ENCODE data around the gene GAB2.

The GAB2 gene

GRCh38 chr11:78315724-78316123, 101.9 kb downstream of the GAB2 start (continued):
- no peak for TF ChIP-seq TSHZ1 (tag by site-specific recombination; IDR thresholded peaks at IDR 0.05; ENCODE audit: borderline replicate concordance)
- no peak for TF ChIP-seq SALL2 (tag by site-specific recombination; IDR thresholded peaks at IDR 0.05; ENCODE audit: borderline replicate concordance)
- no peak for TF ChIP-seq ZNF692 (tag by site-specific recombination; IDR thresholded peaks at IDR 0.05)
- no peak for TF ChIP-seq ZNF23 (tag by site-specific recombination; IDR thresholded peaks at IDR 0.05; ENCODE audit: borderline replicate concordance)
- no peak for TF ChIP-seq KLF1 (tag by site-specific recombination; IDR thresholded peaks at IDR 0.05)
- no peak for TF ChIP-seq ZNF433 (tag by site-specific recombination; IDR thresholded peaks at IDR 0.05; ENCODE audit: low read depth)
- TF ChIP-seq PRDM4 (tag by site-specific recombination; IDR thresholded peaks at IDR 0.05) = no peak
- no peak for TF ChIP-seq OSR2 (tag by site-specific recombination; IDR thresholded peaks at IDR 0.05)
- no peak for TF ChIP-seq ZBTB11 (tag by site-specific recombination; conservative IDR thresholded peaks at IDR 0.05; ENCODE audit: low read depth)
- no peak for TF ChIP-seq ZNF654 (tag by site-specific recombination; IDR thresholded peaks at IDR 0.05; ENCODE audit: low read depth)
- no peak for TF ChIP-seq ZNF148 (tag by site-specific recombination; IDR thresholded peaks at IDR 0.05; ENCODE audit: borderline replicate concordance)
- no peak for TF ChIP-seq HOXA7 (CRISPR knock-in tag; IDR thresholded peaks at IDR 0.05; ENCODE audit: borderline replicate concordance)

GRCh38 chr11:78314762-78315161, 102.9 kb downstream of the GAB2 start:
- CTCF ChIA-PET = no interaction called here
- H3K27ac ChIP-seq (ENCODE audit: extremely low read depth, low read depth, low read length) = no peak overlapping the region
- H3K4me1 ChIP-seq (ENCODE audit: control insufficient read depth, insufficient read depth, low read length) = no peaks in the 10 kb centered on the region
- H3K4me3 ChIP-seq (ENCODE audit: low read depth, low read length) = no peak overlapping the region
- POLR2A ChIA-PET = no interaction called here
- H3K36me3 ChIP-seq (ENCODE audit: control insufficient read depth in 2 of 2, insufficient read depth in 1 of 2, low read length in 2 of 2) = no peaks in the 10 kb centered on the region
- no peaks in the 10 kb centered on the region for H3K9me3 ChIP-seq (ENCODE audit: control insufficient read depth, insufficient read depth, low read depth, low read length)
- no peak for TF ChIP-seq ZNF19 (tag by site-specific recombination; IDR thresholded peaks at IDR 0.05; ENCODE audit: low read depth)
- TF ChIP-seq ZNF791 (tag by site-specific recombination; IDR thresholded peaks at IDR 0.05) = no peak
- TF ChIP-seq ZNF629 (tag by site-specific recombination; IDR thresholded peaks at IDR 0.05) = no peak
- no peak for TF ChIP-seq ZNF121 (tag by site-specific recombination; IDR thresholded peaks at IDR 0.05)
- no peak for TF ChIP-seq IKZF3 (tag by site-specific recombination; IDR thresholded peaks at IDR 0.05)
- no peak for TF ChIP-seq MZF1 (tag by site-specific recombination; IDR thresholded peaks at IDR 0.05; ENCODE audit: borderline replicate concordance)
- no peak for TF ChIP-seq ZNF214 (tag by site-specific recombination; IDR thresholded peaks at IDR 0.05; ENCODE audit: borderline replicate concordance)
- TF ChIP-seq ELK4 (IDR thresholded peaks at IDR 0.05; ENCODE audit: borderline replicate concordance, low read depth, low read length) = no peak
- TF ChIP-seq ZNF513 (tag by site-specific recombination; IDR thresholded peaks at IDR 0.05) = no peak
